HG03066 (cell line): ENCODE data around the gene VIPAS39.

Experiments
- ATAC-seq: cut with Tn5 transposase; IDR thresholded peaks from one replicate; pipeline ENCODE4 v1.9.1; 2021; ENCODE audit warnings: low read depth; ENCODE audit not compliant: unreplicated experiment

Gene VIPAS39

GRCh38 chr14:77457522-77458248 is at the start of gene VIPAS39, which contains the start of gene AHSA1:
Gene VIPAS39 (minus strand): TSS chr14:77457601. CDS start chr14:77454102, 3,499 bp downstream.
Gene AHSA1 (plus strand): TSS chr14:77458093. CDS start chr14:77458190, 97 bp downstream.
- peak; percentile 90 for ATAC-seq

- no peak for ATAC-seq
These were observed 47.6 kb upstream of the VIPAS39 start for GRCh38 chr14:77505031-77505430.

GRCh38 chr14:77503138-77503537 is 45.7 kb upstream of the VIPAS39 start:
- no peak for ATAC-seq

- no peak for ATAC-seq
These were observed 44.8 kb upstream of the VIPAS39 start for GRCh38 chr14:77502109-77502782.

- ATAC-seq, result peak; percentile 19
These were observed 41.7 kb upstream of the VIPAS39 start for GRCh38 chr14:77498984-77499527.

GRCh38 chr14:77498120-77498979 is 40.9 kb upstream of the VIPAS39 start, which contains the start of gene ISM2:
Gene ISM2 (minus strand): TSS chr14:77498816. CDS start chr14:77498793, 23 bp downstream.
- ATAC-seq, result peak; percentile 72

GRCh38 chr14:77495334-77495733 is 37.9 kb upstream of the VIPAS39 start:
- ATAC-seq, result no peak

- no peak for ATAC-seq
These were observed 33.7 kb upstream of the VIPAS39 start for GRCh38 chr14:77491056-77491455.

- ATAC-seq, result no peak
These were observed 33.1 kb upstream of the VIPAS39 start for GRCh38 chr14:77490347-77490986.

- ATAC-seq, result no peak
These were observed 31.6 kb upstream of the VIPAS39 start for GRCh38 chr14:77489041-77489440.

GRCh38 chr14:77488558-77488957 is 31.2 kb upstream of the VIPAS39 start:
- ATAC-seq, result no peak

- ATAC-seq, result no peak
These were observed 28.7 kb upstream of the VIPAS39 start for GRCh38 chr14:77485901-77486678.

GRCh38 chr14:77485256-77485655 is 27.9 kb upstream of the VIPAS39 start:
- no peak for ATAC-seq

GRCh38 chr14:77482422-77482821 is 25.0 kb upstream of the VIPAS39 start:
- no peak for ATAC-seq

GRCh38 chr14:77478796-77479195 is 21.4 kb upstream of the VIPAS39 start:
- ATAC-seq, result peak; percentile 72

GRCh38 chr14:77478029-77478428 is 20.6 kb upstream of the VIPAS39 start:
- no peak for ATAC-seq

GRCh38 chr14:77475432-77476115 is 18.2 kb upstream of the VIPAS39 start:
- ATAC-seq, result no peak

- no peak for ATAC-seq
These were observed 17.2 kb upstream of the VIPAS39 start for GRCh38 chr14:77474479-77475177.
